Esophagus squamous epithelium (tissue), 5 donors: ENCODE results near the gene ZFAND3. TPM values are rescaled to one million over a fixed set of nuclear protein-coding genes. Genes with fewer than 3 reads are reported as not detected.

Experiments
- DNase-seq: peaks from one replicate; lab custom pipeline; 2025; lab: John Stamatoyannopoulos, UW
- H3K27ac ChIP-seq, 4 donors: fragments of 200-600 bp; sonication (generic); one replicate each; pipeline ENCODE4 v1.5.1; 2016 to 2019; ENCODE audit warnings: mild to moderate bottlenecking in 1 of 4
- H3K27me3 ChIP-seq, 4 donors: fragments of 200-600 bp; sonication (generic); 1 replicate in 3 of 4; 2 replicates in 1 of 4; pipeline versions ENCODE4 v1.5.1 to v1.6.0; 2017 to 2021; ENCODE audit warnings: antibody characterized with exemption in 1 of 4
- H3K36me3 ChIP-seq, 3 donors: fragments of 200-600 bp; sonication (generic); one replicate each; pipeline ENCODE4 v1.5.1; 2016 to 2019
- H3K4me1 ChIP-seq, 3 donors: fragments of 200-600 bp; sonication (generic); one replicate each; pipeline ENCODE4 v1.5.1; 2017 to 2019
- H3K4me3 ChIP-seq, 4 donors: fragments of 200-600 bp; sonication (generic); 1 replicate in 3 of 4; 2 replicates in 1 of 4; pipeline ENCODE4 v1.5.1; 2016 to 2019; ENCODE audit warnings: mild to moderate bottlenecking in 2 of 4, moderate library complexity in 1 of 4
- H3K9me3 ChIP-seq, 3 donors: fragments of 200-600 bp; sonication (generic); one replicate each; pipeline ENCODE4 v1.5.1; 2016 to 2019
- POLR2A ChIP-seq, 4 donors: fragments of 450-650 bp; IDR thresholded peaks; one replicate each; pipeline ENCODE4 v1.6.1; 2017; ENCODE audit warnings: antibody characterized with exemption in 4 of 4, mild to moderate bottlenecking in 4 of 4, moderate library complexity in 3 of 4
- WGBS, 2 donors: methylation state at CpG; one replicate each; pipeline ENCODE4 v1.1.5; 2018; 5-methylcytosine and 5-hydroxymethylcytosine counted together
- intact Hi-C: fragments of 100-400 bp; cut with DNase I; formaldehyde crosslinking; loops from one replicate; pipeline ENCODE4 v1.15.0; 2022
- total RNA-seq, 4 donors: library from RNA; depleted of rRNA; stranded (reverse); fragments of >200 nt; gene quantifications; one replicate each; pipeline ENCODE4 v1.1.0, GENCODE V29; 2016
- TF ChIP-seq, protein P1 (sequence below), 6 experiments: fragments of 450-650 bp in 4 of 6; fragments of 200-600 bp in 2 of 6; sonication (generic) in 2 of 6; IDR thresholded peaks; one replicate each; pipeline ENCODE4 v1.5.1; 2016 to 2019; ENCODE audit warnings: antibody characterized with exemption in 6 of 6, mild to moderate bottlenecking in 4 of 6, moderate library complexity in 4 of 6
- donor health status: DM: yes; HTN: yes; CAD: no.

Gene ZFAND3
- total RNA-seq, 4 donors from 2014 or later = 15.7 to 23.8 (median 20.9) TPM

DNA sequence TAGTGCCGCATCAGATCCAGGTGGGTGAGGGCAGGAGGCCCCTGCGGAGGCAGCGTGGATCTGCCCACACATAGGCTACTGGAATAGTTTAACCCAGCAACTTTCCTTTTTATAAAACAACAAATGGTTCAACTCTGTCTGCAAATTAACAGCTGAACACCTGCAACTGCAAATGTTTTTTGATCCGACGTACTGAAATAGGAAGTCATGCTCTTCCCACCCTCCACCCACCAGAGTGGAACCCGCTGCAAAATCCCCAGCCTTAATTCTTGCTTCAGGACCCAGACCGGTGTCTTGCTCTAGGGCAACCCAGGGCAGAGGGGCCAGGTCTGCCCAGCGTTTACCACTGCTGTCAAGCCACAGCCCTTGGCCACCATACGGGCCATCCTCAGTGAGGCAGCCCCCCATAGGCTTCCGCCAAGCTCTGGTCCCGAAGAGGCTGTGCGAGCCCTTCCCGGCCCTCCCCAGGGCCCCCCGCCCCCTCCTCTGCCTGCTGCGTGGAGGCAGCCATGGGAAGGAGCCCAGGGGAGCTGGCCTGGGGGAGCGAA is 334.3 kb downstream of the ZFAND3 start:
- Histone ChIP-seq H3K4me3 (no peak overlapping the region), H3K36me3 (peaks cover 0 to 42% (median 5%) of the 10 kb centered on the region in 3 donors), H3K4me1 (peaks cover 0 to 21% (median 6%) of the 10 kb centered on the region in 3 donors), H3K9me3 (no peaks in the 10 kb centered on the region), H3K27ac (no peak overlapping the region), H3K27me3 (no peaks in the 10 kb centered on the region)
- WGBS, 2 donors = 81 to 93% methylated on average over 2 to 4 of the region's 16 CpGs
- DNase-seq = no peak
- intact Hi-C loops = no loop called here
- TF ChIP-seq POLR2A (IDR thresholded peaks at IDR 0.05) = no peak
- TF ChIP-seq, protein P1, sequence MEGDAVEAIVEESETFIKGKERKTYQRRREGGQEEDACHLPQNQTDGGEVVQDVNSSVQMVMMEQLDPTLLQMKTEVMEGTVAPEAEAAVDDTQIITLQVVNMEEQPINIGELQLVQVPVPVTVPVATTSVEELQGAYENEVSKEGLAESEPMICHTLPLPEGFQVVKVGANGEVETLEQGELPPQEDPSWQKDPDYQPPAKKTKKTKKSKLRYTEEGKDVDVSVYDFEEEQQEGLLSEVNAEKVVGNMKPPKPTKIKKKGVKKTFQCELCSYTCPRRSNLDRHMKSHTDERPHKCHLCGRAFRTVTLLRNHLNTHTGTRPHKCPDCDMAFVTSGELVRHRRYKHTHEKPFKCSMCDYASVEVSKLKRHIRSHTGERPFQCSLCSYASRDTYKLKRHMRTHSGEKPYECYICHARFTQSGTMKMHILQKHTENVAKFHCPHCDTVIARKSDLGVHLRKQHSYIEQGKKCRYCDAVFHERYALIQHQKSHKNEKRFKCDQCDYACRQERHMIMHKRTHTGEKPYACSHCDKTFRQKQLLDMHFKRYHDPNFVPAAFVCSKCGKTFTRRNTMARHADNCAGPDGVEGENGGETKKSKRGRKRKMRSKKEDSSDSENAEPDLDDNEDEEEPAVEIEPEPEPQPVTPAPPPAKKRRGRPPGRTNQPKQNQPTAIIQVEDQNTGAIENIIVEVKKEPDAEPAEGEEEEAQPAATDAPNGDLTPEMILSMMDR (IDR thresholded peaks at IDR 0.05) = no peak

DNA sequence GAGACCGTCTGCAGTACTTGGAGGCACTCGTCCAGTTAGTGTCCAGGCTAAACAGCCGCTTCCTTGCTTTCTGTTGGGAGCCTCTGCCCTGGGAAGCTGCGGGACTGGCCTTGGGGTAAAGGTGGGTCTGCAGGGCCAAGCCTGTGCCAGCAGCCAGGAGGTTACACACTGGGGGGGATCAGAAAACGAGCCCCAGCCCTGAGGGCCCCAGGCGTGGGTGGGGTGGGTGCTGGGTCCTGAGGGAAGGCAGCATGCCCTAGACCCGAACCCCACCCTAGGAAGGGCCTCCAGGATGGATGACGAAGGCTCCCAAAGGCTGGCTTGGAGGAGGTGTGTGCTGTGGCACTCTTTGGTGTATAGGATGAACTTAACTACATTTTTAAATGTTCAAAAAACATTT is 335.2 kb downstream of the ZFAND3 start:
- Histone ChIP-seq H3K4me3 (no peak overlapping the region), H3K27ac (no peak overlapping the region), H3K27me3 (no peaks in the 10 kb centered on the region), H3K9me3 (no peaks in the 10 kb centered on the region), H3K4me1 (peaks cover 0 to 13% (median 0%) of the 10 kb centered on the region in 3 donors), H3K36me3 (peaks cover 0 to 42% (median 5%) of the 10 kb centered on the region in 3 donors)
- 63 to 87% methylated on average over 3 to 5 of the region's 8 CpGs for WGBS, 2 donors
- intact Hi-C loops = no loop called here
- TF ChIP-seq, protein P1 (IDR thresholded peaks at IDR 0.05) = no peak
- no peak for TF ChIP-seq POLR2A (IDR thresholded peaks at IDR 0.05)
- no peak for DNase-seq

- H3K27ac ChIP-seq = no peak overlapping the region
Observed at GRCh38 chr6:38155144-38155543, 335.6 kb downstream of the ZFAND3 start.

GRCh38 chr6:38155621-38156204 is 336.2 kb downstream of the ZFAND3 start:
- peaks cover 0 to 42% (median 5%) of the 10 kb centered on the region in 3 donors for H3K36me3 ChIP-seq
- intact Hi-C loops = no loop called here
- no peak overlapping the region for H3K4me3 ChIP-seq
- TF ChIP-seq POLR2A (IDR thresholded peaks at IDR 0.05) = no peak
- TF ChIP-seq, protein P1 (IDR thresholded peaks at IDR 0.05) = no peak
- no peak for DNase-seq
- no peak overlapping the region for H3K27ac ChIP-seq
- H3K27me3 ChIP-seq = no peaks in the 10 kb centered on the region
- H3K9me3 ChIP-seq = no peaks in the 10 kb centered on the region
- 90 to 91% methylated on average over 6 of the region's 6 CpGs for WGBS, 2 donors
- H3K4me1 ChIP-seq = peaks cover 0 to 3% (median 0%) of the 10 kb centered on the region in 3 donors

More at GRCh38 chr6:38155144-38155543, 335.6 kb downstream of the ZFAND3 start:
- Histone ChIP-seq H3K4me3 (no peak overlapping the region), H3K36me3 (peaks cover 0 to 42% (median 5%) of the 10 kb centered on the region in 3 donors), H3K27me3 (no peaks in the 10 kb centered on the region), H3K9me3 (no peaks in the 10 kb centered on the region), H3K4me1 (peaks cover 0 to 8% (median 0%) of the 10 kb centered on the region in 3 donors)
- no peak for TF ChIP-seq POLR2A (IDR thresholded peaks at IDR 0.05)
- 69 to 85% methylated on average over 9 of the region's 9 CpGs for WGBS, 2 donors
- no peak for DNase-seq
- intact Hi-C loops = no loop called here

- H3K27me3 ChIP-seq = no peaks in the 10 kb centered on the region
- H3K4me3 ChIP-seq = no peak overlapping the region
- H3K9me3 ChIP-seq = no peaks in the 10 kb centered on the region
- WGBS, 2 donors = 88 to 90% methylated on average over 2 to 4 of the region's 10 CpGs
- no peak for TF ChIP-seq POLR2A (IDR thresholded peaks at IDR 0.05)
- TF ChIP-seq, protein P1 (IDR thresholded peaks at IDR 0.05) = no peak
- no peaks in the 10 kb centered on the region for H3K4me1 ChIP-seq
- no peak overlapping the region for H3K27ac ChIP-seq
- intact Hi-C loops = no loop called here
- peaks cover 0 to 37% (median 5%) of the 10 kb centered on the region in 3 donors for H3K36me3 ChIP-seq
- DNase-seq = no peak
Observed at GRCh38 chr6:38156818-38157565, 337.5 kb downstream of the ZFAND3 start.
